HG03558 (cell line): Measurements from ENCODE around the gene PAX5.

Source experiments
- ATAC-seq: cut with Tn5 transposase; IDR thresholded peaks from one replicate; pipeline ENCODE4 v1.9.1; 2021; ENCODE audit warnings: moderate number of reproducible peaks; ENCODE audit not compliant: unreplicated experiment; ENCODE audit errors: extremely low read depth

Gene PAX5

GRCh38 chr9:37038302-37038942 is 4.4 kb upstream of the PAX5 start:
- ATAC-seq, result no peak

- no peak for ATAC-seq
These were observed 3.6 kb upstream of the PAX5 start for GRCh38 chr9:37037503-37038301.

- no peak for ATAC-seq
These were observed 2.9 kb upstream of the PAX5 start for GRCh38 chr9:37036776-37037502.

GRCh38 chr9:37036371-37036775 is 2.3 kb upstream of the PAX5 start:
- no peak for ATAC-seq

- ATAC-seq, result no peak
These were observed 1.7 kb upstream of the PAX5 start for GRCh38 chr9:37035648-37036370.

GRCh38 chr9:37034938-37035647 is 1.0 kb upstream of the PAX5 start:
- no peak for ATAC-seq

GRCh38 chr9:37034305-37034937 is 353 bp upstream of the PAX5 start:
- ATAC-seq, result no peak

GRCh38 chr9:37033141-37033540 is 927 bp downstream of the PAX5 start:
- no peak for ATAC-seq

- ATAC-seq, result no peak
These were observed 1.4 kb downstream of the PAX5 start for GRCh38 chr9:37032713-37033112.

- no peak for ATAC-seq
These were observed 2.2 kb downstream of the PAX5 start for GRCh38 chr9:37031902-37032301.

- no peak for ATAC-seq
These were observed 3.0 kb downstream of the PAX5 start for GRCh38 chr9:37031081-37031480.

- no peak for ATAC-seq
These were observed 3.5 kb downstream of the PAX5 start for GRCh38 chr9:37030611-37030939.

- ATAC-seq, result no peak
These were observed 4.1 kb downstream of the PAX5 start for GRCh38 chr9:37029776-37030610.

GRCh38 chr9:37029304-37029775 is 4.7 kb downstream of the PAX5 start:
- no peak for ATAC-seq

GRCh38 chr9:37028420-37029031 is 5.5 kb downstream of the PAX5 start:
- no peak for ATAC-seq

- peak; percentile 61 for ATAC-seq
These were observed 6.3 kb downstream of the PAX5 start for GRCh38 chr9:37027582-37028419.

- no peak for ATAC-seq
These were observed 7.0 kb downstream of the PAX5 start for GRCh38 chr9:37026931-37027581.
